ENCODE data around the gene DNM2.
"Not testable (repeated sequence)": the region's sequence is repeated elsewhere in the genome, so short reads cannot be mapped to it uniquely, and the experiment has no call there.

DNM2 gene

GRCh38 chr19:10756371-10756770 is 38.5 kb downstream of the DNM2 start:
- Mint-ChIP-seq H3K9me3 (no peaks in the 10 kb centered on the region), H3K36me3 (ENCODE audit: insufficient read depth) (peaks cover 57% of the 10 kb centered on the region), H3K27ac (peak overlapping the region; percentile 91 to 94), H3K4me1 (ENCODE audit: low read depth in 2 of 2) (peaks cover 51 to 69% of the 10 kb centered on the region in 2 donors), H3K27me3 (no peaks in the 10 kb centered on the region), H3K4me3 (peak overlapping the region in 1 of 2 donors; percentile 49)
- no peak for ATAC-seq (replicated peaks)
- DNase-seq = no peak

- H3K27ac Mint-ChIP-seq = peak overlapping the region; percentile 91 to 94
- peak overlapping the region in 1 of 2 donors; percentile 49 for H3K4me3 Mint-ChIP-seq
- H3K4me1 Mint-ChIP-seq (ENCODE audit: low read depth in 2 of 2) = peaks cover 55 to 69% of the 10 kb centered on the region in 2 donors
- no peaks in the 10 kb centered on the region for H3K27me3 Mint-ChIP-seq
- no peaks in the 10 kb centered on the region for H3K9me3 Mint-ChIP-seq
- DNase-seq = no peak
- peaks cover 61% of the 10 kb centered on the region for H3K36me3 Mint-ChIP-seq (ENCODE audit: insufficient read depth)
- no peak for ATAC-seq (replicated peaks)
Measured at GRCh38 chr19:10756791-10757190, 38.9 kb downstream of the DNM2 start.

GRCh38 chr19:10758050-10758449 is 40.2 kb downstream of the DNM2 start:
- not testable (repeated sequence) for ATAC-seq (replicated peaks); DNase-seq; H3K4me3 Mint-ChIP-seq; H3K9me3 Mint-ChIP-seq; H3K27me3 Mint-ChIP-seq
- peak overlapping the region; percentile 91 to 94 for H3K27ac Mint-ChIP-seq
- peaks cover 70% of the 10 kb centered on the region for H3K36me3 Mint-ChIP-seq (ENCODE audit: insufficient read depth)
- peaks cover 67 to 72% of the 10 kb centered on the region in 2 donors for H3K4me1 Mint-ChIP-seq (ENCODE audit: low read depth in 2 of 2)

GRCh38 chr19:10758978-10759377 is 41.1 kb downstream of the DNM2 start:
- no peak for ATAC-seq (replicated peaks)
- Mint-ChIP-seq H3K9me3 (no peaks in the 10 kb centered on the region), H3K4me3 (peak overlapping the region; percentile 31 to 73), H3K36me3 (ENCODE audit: insufficient read depth) (peaks cover 74% of the 10 kb centered on the region), H3K27me3 (no peaks in the 10 kb centered on the region), H3K4me1 (ENCODE audit: low read depth in 2 of 2) (peaks cover 74 to 76% of the 10 kb centered on the region in 2 donors), H3K27ac (peak overlapping the region; percentile 91 to 93)
- no peak for DNase-seq

- peak; percentile 16 for ATAC-seq (replicated peaks)
- H3K4me1 Mint-ChIP-seq (ENCODE audit: low read depth in 2 of 2) = peaks cover 73 to 74% of the 10 kb centered on the region in 2 donors
Measured at GRCh38 chr19:10760273-10760944, 42.5 kb downstream of the DNM2 start.

DNA sequence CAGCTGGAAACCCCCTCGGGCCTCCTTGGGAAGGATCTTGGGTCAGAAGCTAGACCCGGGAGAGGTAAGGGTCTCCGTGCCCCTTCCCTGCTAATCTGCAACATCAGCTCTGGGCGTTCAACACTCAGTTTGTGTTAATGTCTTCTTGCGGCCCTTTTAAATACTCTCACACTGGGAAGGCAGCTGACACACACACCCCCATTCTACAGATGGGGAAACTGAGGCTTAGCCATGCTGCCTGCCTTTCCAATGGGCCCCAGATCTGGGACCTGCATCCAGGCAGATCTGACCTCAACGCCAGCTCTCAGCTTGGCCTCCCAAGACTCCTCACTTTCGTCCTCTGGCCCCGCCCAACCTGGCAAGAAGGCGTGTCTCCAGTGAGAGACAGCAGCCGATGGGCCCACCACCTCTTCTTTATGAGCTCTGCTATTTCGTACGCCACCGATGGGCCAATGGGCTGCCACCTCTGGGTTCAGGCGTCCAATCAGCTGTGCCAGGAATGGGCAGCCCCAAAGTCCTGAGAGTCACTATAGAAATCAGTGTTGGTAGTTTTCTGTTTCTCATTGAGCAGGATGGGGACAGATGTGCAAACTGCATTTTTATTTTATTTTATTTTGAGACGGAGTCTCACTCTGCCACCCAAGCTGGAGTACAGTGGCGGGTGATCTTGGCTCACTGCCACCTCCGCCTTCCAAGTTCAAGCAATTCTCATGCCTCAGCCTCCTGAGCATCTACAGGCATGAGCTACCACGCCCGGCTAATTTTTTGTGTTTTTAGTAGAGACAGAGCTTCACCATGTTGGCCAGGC is 43.8 kb downstream of the DNM2 start:
- Mint-ChIP-seq H3K9me3 (no peaks in the 10 kb centered on the region), H3K27me3 (no peaks in the 10 kb centered on the region), H3K4me3 (peak overlapping the region; percentile 67 to 75), H3K27ac (peak overlapping the region; percentile 91 to 93), H3K4me1 (ENCODE audit: low read depth in 2 of 2) (peaks cover 65 to 70% of the 10 kb centered on the region in 2 donors), H3K36me3 (ENCODE audit: insufficient read depth) (peaks cover 61% of the 10 kb centered on the region)
- no peak for ATAC-seq (replicated peaks)
- no peak for DNase-seq

More at GRCh38 chr19:10760273-10760944, 42.5 kb downstream of the DNM2 start:
- Mint-ChIP-seq H3K4me3 (peak overlapping the region; percentile 73 to 84), H3K36me3 (ENCODE audit: insufficient read depth) (peaks cover 67% of the 10 kb centered on the region), H3K9me3 (no peaks in the 10 kb centered on the region), H3K27ac (peak overlapping the region; percentile 91 to 93), H3K27me3 (no peaks in the 10 kb centered on the region)
- DNase-seq = peak in 2 of 3 experiments; percentile 16 to 23

GRCh38 chr19:10762656-10763055 is 44.8 kb downstream of the DNM2 start:
- Mint-ChIP-seq H3K36me3 (ENCODE audit: insufficient read depth) (peaks cover 61% of the 10 kb centered on the region), H3K4me1 (ENCODE audit: low read depth in 2 of 2) (peaks cover 62 to 65% of the 10 kb centered on the region in 2 donors)
- DNase-seq = no peak

DNA sequence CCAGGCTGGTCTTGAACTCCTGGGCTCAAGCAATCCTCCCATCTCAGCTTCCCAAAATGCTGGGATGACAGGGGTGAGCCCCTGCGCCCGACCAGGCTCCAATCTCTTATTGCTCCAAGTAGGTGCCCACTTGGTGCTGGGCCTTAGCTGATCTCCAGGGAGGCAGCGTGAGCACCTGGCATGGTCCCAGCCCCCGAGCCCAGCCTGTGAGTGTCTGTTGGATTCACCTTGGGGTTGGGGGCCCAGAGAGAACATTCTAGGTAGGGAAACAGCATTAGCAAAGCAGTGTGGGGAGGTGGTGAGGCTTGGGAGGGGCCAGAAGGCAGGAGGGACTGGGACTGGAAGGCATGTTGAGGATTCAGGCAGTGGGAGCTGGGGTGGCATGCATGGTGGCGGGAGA is 45.5 kb downstream of the DNM2 start:
- DNase-seq (no peak), ATAC-seq (replicated peaks) (no peak)
- H3K27ac Mint-ChIP-seq = peak overlapping the region; percentile 91 to 93
- H3K4me3 Mint-ChIP-seq = peak overlapping the region; percentile 67 to 75
- no peaks in the 10 kb centered on the region for H3K27me3 Mint-ChIP-seq
- H3K4me1 Mint-ChIP-seq (ENCODE audit: low read depth in 2 of 2) = peaks cover 65 to 66% of the 10 kb centered on the region in 2 donors
- H3K9me3 Mint-ChIP-seq = no peaks in the 10 kb centered on the region
- peaks cover 63% of the 10 kb centered on the region for H3K36me3 Mint-ChIP-seq (ENCODE audit: insufficient read depth)

More at GRCh38 chr19:10762656-10763055, 44.8 kb downstream of the DNM2 start:
- Mint-ChIP-seq H3K27me3 (no peaks in the 10 kb centered on the region), H3K27ac (peak overlapping the region; percentile 91 to 93), H3K4me3 (peak overlapping the region; percentile 67 to 75), H3K9me3 (no peaks in the 10 kb centered on the region)
- no peak for ATAC-seq (replicated peaks)

DNA sequence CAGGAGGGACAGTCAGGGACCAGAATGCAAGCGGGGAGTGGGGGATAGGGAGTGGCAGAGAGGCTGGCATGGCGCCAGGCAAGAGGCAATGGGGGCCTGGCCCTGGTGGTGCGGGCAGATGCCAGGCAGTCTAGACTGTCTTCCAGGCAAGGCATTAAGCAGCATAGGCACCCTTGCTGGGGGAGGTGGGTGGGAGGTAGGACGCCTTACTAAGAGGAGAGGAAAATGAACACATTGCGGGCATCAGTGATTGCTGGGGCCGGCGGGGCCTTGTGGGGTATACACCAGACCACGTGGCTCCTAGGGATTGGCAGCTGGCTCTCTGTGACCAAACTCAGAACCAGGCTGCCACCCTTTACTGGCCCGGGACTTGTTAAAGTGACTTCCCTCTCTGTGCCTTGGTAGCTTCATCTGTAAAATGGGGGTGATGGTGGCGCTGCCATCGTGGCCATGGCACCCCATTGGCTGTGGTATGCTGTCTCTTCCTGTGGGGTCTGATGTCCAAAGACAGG is 46.0 kb downstream of the DNM2 start:
- Mint-ChIP-seq H3K27me3 (no peaks in the 10 kb centered on the region), H3K4me1 (ENCODE audit: low read depth in 2 of 2) (peaks cover 62 to 67% of the 10 kb centered on the region in 2 donors), H3K36me3 (ENCODE audit: insufficient read depth) (peaks cover 65% of the 10 kb centered on the region), H3K4me3 (peak overlapping the region; percentile 31 to 75), H3K9me3 (no peaks in the 10 kb centered on the region), H3K27ac (peak overlapping the region; percentile 91 to 93)
- DNase-seq (no peak), ATAC-seq (replicated peaks) (no peak)

- H3K4me3 Mint-ChIP-seq = peak overlapping the region; percentile 59 to 75
- peak overlapping the region; percentile 92 to 93 for H3K27ac Mint-ChIP-seq
- H3K9me3 Mint-ChIP-seq = no peaks in the 10 kb centered on the region
- no peaks in the 10 kb centered on the region for H3K27me3 Mint-ChIP-seq
- no peak for ATAC-seq (replicated peaks)
- peaks cover 62% of the 10 kb centered on the region for H3K36me3 Mint-ChIP-seq (ENCODE audit: insufficient read depth)
- peaks cover 62 to 64% of the 10 kb centered on the region in 2 donors for H3K4me1 Mint-ChIP-seq (ENCODE audit: low read depth in 2 of 2)
- no peak for DNase-seq
Measured at GRCh38 chr19:10764340-10764894, 46.5 kb downstream of the DNM2 start.

- no peak overlapping the region for H3K4me3 Mint-ChIP-seq
- peaks cover 55 to 57% of the 10 kb centered on the region in 2 donors for H3K4me1 Mint-ChIP-seq (ENCODE audit: low read depth in 2 of 2)
- no peaks in the 10 kb centered on the region for H3K9me3 Mint-ChIP-seq
- DNase-seq (no peak), ATAC-seq (replicated peaks) (no peak)
- H3K27me3 Mint-ChIP-seq = no peaks in the 10 kb centered on the region
- H3K36me3 Mint-ChIP-seq (ENCODE audit: insufficient read depth) = peaks cover 51% of the 10 kb centered on the region
- peak overlapping the region; percentile 77 to 92 for H3K27ac Mint-ChIP-seq
Measured at GRCh38 chr19:10766049-10766623, 48.3 kb downstream of the DNM2 start.

DNA sequence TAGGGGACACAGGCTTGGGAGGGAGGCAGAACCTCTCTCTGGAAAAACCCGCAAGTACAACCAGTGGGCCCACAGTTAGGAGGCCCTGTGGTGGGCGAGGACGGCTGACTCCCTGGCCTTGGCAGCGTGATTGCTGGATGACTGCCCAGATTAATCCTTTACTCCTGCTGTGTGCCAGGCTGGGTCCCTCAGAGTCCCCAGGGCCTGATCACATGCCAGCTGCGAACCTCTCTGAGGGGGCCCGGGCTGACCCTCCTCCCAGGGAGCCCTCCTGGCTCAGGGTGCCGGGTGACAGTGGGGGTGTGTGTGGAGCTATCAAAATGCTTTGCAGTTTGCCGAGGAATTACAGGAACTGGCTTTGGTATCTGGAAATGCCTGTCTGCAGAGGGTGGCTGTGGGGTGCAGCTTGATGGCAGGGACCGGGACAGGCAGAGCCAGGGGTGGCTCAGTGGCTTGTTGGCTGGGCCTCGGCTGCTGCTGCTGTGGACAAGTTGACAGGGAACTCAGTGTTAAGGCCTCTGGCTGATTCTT is 48.9 kb downstream of the DNM2 start:
- Mint-ChIP-seq H3K36me3 (ENCODE audit: insufficient read depth) (peaks cover 45% of the 10 kb centered on the region), H3K27ac (peak overlapping the region in 1 of 2 donors; percentile 77), H3K27me3 (no peaks in the 10 kb centered on the region), H3K4me3 (no peak overlapping the region), H3K4me1 (ENCODE audit: low read depth in 2 of 2) (peaks cover 49 to 51% of the 10 kb centered on the region in 2 donors), H3K9me3 (no peaks in the 10 kb centered on the region)
- ATAC-seq (replicated peaks) = no peak
- no peak for DNase-seq

DNA sequence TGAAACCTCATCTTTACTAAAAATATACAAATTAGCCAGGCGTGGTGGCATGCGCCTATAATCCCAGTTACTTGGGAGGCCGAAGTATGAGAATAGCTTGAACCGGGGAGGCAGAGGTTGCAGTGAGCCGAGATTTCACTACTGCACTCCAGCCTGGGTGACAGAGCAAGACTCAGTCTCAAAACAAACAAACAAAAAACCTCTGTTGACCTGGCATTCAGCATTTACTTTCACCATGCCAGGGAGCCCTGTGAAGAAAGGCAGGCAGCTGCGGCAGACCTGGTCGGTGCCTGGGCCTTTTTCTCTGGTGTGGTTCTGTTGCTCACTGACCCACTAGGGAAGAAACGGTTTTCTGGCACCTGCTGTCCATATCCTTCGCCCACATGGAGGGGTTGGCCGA is 49.8 kb downstream of the DNM2 start:
- H3K36me3 Mint-ChIP-seq (ENCODE audit: insufficient read depth) = peaks cover 43% of the 10 kb centered on the region

More for the DNA sequence above, 49.8 kb downstream of the DNM2 start:
- no peaks in the 10 kb centered on the region for H3K27me3 Mint-ChIP-seq
- no peak overlapping the region for H3K4me3 Mint-ChIP-seq
- H3K4me1 Mint-ChIP-seq (ENCODE audit: low read depth in 2 of 2) = peaks cover 39 to 41% of the 10 kb centered on the region in 2 donors
- H3K27ac Mint-ChIP-seq = peak overlapping the region; percentile 72 to 77
- no peaks in the 10 kb centered on the region for H3K9me3 Mint-ChIP-seq
- ATAC-seq (replicated peaks) = no peak
- DNase-seq = no peak

Measured in effector memory CD8-positive, alpha-beta T cell (primary cell).